Lower lobe of right lung (tissue), 2 donors: ENCODE results near the gene FBXW5. TPM values are rescaled to one million over a fixed set of nuclear protein-coding genes. Genes with fewer than 3 reads are reported as not detected.
A peak's percentile ranks its signal among the peaks of the same experiment; 100 is the strongest.

Experiments
- ATAC-seq, 2 donors: fragments of 200-7000 bp; cut with Tn5 transposase; one replicate each; pipeline ENCODE4 v1.9.1; 2020 to 2022; ENCODE audit warnings: mild to moderate bottlenecking in 2 of 2, moderate library complexity in 2 of 2
- DNase-seq: peaks from one replicate; pipeline ENCODE4 v3.0.0-alpha.2; 2020
- H3K27ac ChIP-seq: fragments of 200-600 bp; one replicate; pipeline ENCODE4 v1.8.0; 2022
- H3K27me3 ChIP-seq: fragments of 200-600 bp; one replicate; pipeline ENCODE4 v1.8.0; 2022; ENCODE audit warnings: low read depth
- H3K36me3 ChIP-seq: fragments of 200-600 bp; one replicate; pipeline ENCODE4 v1.8.0; 2022; ENCODE audit warnings: mild to moderate bottlenecking
- H3K4me1 ChIP-seq: fragments of 200-600 bp; one replicate; pipeline ENCODE4 v1.8.0; 2022
- H3K4me3 ChIP-seq: fragments of 200-600 bp; one replicate; pipeline ENCODE4 v1.8.0; 2022; ENCODE audit warnings: mild to moderate bottlenecking
- H3K9me3 ChIP-seq: fragments of 200-600 bp; one replicate; pipeline ENCODE4 v1.8.0; 2022
- CTCF ChIP-seq: fragments of 200-600 bp; IDR thresholded peaks from one replicate; pipeline ENCODE4 v1.8.0; 2022; ENCODE audit warnings: antibody characterized with exemption, mild to moderate bottlenecking
- intact Hi-C: fragments of 100-400 bp; cut with DNase I; formaldehyde crosslinking; loops from one replicate; pipeline ENCODE4 v1.11.0; 2022
- total RNA-seq: library from RNA; stranded (reverse); fragmentation: NEBNext Ultra II Directional; extraction: Animal tissue kit (Norgen Biotek cat#: 25700); gene quantifications from one replicate; pipeline ENCODE4 v1.2.1, GENCODE V29; 2021
- donor health status: DM: no; HTN: yes; CAD: no; lungs with severe emphysema.

FBXW5 gene
- total RNA-seq, 1 donor from 2014 or later = 83.2 TPM

- H3K27me3 ChIP-seq = no peaks in the 10 kb centered on the region
- intact Hi-C loops = no loop called here
- ATAC-seq (no peak), DNase-seq (no peak)
- peaks cover 47% of the 10 kb centered on the region for H3K4me1 ChIP-seq
- peak overlapping the region; percentile 2 for H3K27ac ChIP-seq
- no peak overlapping the region for H3K4me3 ChIP-seq
- H3K36me3 ChIP-seq = peaks cover 9% of the 10 kb centered on the region
- no peaks in the 10 kb centered on the region for H3K9me3 ChIP-seq
- TF ChIP-seq CTCF = no peak
These were observed 2.7 kb upstream of the FBXW5 start for GRCh38 chr9:136947028-136947891.

DNA sequence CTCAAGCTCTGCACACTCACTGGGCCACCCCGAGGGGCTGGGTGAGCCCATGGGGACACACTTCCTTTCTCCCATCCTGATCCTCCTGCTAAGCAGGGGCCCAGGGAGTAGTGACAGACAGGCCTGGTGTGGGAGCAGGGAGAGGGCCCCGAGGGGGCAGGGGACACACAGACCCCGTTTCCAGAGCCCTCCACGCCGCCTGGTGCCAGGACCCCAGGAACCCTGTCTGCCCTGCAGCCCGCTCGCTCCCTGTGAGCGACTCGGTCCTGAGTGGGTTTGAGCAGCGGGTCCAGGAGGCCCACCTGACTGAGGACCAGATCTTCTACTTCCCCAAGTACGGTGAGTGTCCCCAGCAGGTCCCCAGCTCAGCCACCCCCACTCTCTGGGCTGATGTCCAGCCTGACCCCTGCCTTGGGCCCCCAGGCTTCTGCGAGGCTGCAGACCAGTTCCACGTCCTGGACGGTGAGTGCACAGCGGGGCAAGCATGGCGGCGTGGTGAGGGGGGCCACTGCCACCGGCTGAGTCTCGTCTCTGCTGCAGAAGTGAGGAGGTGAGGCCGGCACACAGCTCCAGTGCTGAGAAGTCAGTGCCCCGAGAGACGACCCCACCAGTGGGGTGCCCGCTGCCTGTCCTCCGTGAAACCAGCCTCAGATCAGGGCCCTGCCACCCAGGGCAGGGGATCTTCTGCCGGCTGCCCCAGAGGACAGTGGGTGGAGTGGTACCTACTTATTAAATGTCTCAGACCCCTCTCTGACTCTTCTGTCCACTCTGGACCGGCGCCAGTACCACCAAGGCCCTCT lies 1.9 kb upstream of the FBXW5 start:
- Histone ChIP-seq H3K4me3 (no peak overlapping the region), H3K9me3 (no peaks in the 10 kb centered on the region), H3K4me1 (peaks cover 47% of the 10 kb centered on the region), H3K27me3 (no peaks in the 10 kb centered on the region), H3K27ac (no peak overlapping the region), H3K36me3 (peaks cover 18% of the 10 kb centered on the region)
- intact Hi-C loops = no loop called here
- ATAC-seq = no peak
- no peak for DNase-seq
- TF ChIP-seq CTCF = no peak

DNA sequence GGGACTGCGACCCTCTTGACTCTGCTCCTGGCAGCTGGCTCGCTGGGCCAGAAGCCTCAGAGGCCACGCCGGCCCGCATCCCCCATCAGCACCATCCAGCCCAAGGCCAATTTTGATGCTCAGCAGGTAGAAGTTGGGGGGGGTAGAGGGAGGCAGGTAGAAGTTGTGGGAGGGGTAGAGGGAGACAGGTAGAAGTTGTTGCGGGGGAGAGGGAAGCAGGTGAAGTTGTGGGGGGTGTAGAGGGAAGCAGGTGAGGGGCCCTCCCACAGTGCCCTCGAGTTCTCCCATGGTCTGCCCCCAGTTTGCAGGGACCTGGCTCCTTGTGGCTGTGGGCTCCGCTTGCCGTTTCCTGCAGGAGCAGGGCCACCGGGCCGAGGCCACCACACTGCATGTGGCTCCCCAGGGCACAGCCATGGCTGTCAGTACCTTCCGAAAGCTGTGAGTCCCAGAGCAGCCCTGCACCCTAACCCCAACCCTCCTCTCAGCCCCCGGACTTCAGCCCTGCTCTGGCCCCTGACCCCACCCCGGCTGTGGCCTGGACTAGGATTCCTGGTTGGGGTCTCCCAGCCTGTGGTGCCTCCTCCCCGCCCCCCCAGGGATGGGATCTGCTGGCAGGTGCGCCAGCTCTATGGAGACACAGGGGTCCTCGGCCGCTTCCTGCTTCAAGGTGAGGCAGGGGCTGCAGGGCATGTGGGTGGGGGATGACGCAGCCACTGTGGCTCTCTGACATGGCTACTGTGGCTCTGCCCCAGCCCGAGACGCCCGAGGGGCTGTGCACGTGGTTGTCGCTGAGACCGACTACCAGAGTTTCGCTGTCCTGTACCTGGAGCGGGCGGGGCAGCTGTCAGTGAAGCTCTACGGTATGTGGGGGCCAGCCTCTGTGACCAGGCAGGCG lies 1.0 kb upstream of the FBXW5 start:
- Histone ChIP-seq H3K27ac (no peak overlapping the region), H3K36me3 (peaks cover 26% of the 10 kb centered on the region), H3K9me3 (no peaks in the 10 kb centered on the region), H3K4me1 (peaks cover 45% of the 10 kb centered on the region), H3K27me3 (no peaks in the 10 kb centered on the region), H3K4me3 (no peak overlapping the region)
- intact Hi-C loops = no loop called here
- TF ChIP-seq CTCF = no peak
- DNase-seq = peak; percentile 55
- ATAC-seq = no peak

- ATAC-seq (peak; percentile 29 to 57), DNase-seq (no peak)
- intact Hi-C loops = no loop called here
- H3K27ac ChIP-seq = peak overlapping the region; percentile 87
- H3K36me3 ChIP-seq = peaks cover 35% of the 10 kb centered on the region
- no peaks in the 10 kb centered on the region for H3K27me3 ChIP-seq
- H3K9me3 ChIP-seq = no peaks in the 10 kb centered on the region
- no peak for TF ChIP-seq CTCF
- peaks cover 35% of the 10 kb centered on the region for H3K4me1 ChIP-seq
- peak overlapping the region; percentile 98 for H3K4me3 ChIP-seq
These were observed 373 bp downstream of the FBXW5 start for GRCh38 chr9:136944212-136944518.
